Pons (tissue), 1 donor: ENCODE measurements around the gene ARMC5.
"Not testable (repeated sequence)": the region's sequence is repeated elsewhere in the genome, so short reads cannot be mapped to it uniquely, and the experiment has no call there.

Experiments used
- DNase-seq: peaks from one replicate; pipeline ENCODE4 v3.0.0-alpha.2; 2016; ENCODE audit warnings: low spot score

ARMC5 gene

GRCh38 chr16:31476303-31477219 lies 17.3 kb downstream of the ARMC5 start:
- DNase-seq: no peak

DNA sequence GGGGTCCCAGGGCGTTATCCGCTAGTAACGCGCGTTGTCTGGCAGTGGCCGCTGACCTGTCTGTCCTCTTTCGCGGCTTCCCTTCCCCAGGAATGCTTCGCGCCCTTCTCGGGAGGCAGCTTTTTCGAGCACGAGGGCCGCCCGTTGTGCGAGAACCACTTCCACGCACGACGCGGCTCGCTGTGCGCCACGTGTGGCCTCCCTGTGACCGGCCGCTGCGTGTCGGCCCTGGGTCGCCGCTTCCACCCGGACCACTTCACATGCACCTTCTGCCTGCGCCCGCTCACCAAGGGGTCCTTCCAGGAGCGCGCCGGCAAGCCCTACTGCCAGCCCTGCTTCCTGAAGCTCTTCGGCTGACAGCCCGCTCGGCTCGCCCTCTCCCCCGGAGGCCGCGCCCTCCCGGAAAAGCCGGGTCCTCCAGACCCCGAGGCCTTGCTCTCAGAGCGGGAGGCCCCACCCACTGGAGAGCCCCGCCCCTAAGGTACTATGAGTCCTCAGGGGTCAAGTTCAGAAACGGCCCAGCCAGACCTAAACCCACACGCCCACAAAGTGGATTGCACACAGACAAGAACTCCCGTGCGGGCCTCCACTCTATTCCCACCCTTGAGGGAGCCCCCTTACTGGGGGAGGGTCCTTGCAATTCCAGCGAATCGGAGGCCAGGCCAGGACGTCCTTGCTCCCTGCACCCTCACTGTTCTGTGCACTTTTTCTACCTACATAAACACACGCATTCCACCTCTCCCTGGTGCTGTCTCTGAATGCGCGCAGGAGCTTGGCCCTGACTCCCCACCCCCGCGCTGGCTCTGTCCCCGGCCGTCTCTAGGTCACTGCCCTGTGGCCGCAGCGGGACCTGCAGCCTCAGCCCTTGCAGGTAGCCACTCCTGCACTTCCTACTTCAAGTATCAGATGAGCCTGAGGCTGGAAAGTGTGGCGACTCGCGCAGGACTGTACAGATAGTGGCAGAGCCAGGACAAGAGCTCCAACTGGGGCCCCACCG lies 18.2 kb downstream of the ARMC5 start:
- no peak for DNase-seq

DNA sequence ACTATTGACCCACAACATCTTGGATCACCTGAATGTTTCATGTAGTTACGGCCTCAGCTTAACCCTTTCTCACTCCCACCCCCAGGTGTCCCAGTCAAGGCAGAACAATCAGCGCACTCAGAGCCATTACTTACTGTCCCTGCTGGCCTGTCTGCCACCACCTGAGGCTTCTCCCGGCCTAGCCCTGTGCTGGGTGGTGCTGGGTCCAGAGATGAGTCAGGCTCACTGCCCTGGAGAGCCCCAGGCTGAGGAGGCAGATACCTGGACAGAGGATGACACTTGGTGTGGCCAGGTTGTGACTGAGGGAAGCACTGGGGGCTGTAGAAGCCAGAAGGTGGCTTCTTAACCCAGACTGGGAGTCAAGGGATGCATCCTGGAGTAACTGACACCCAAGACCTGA lies 19.7 kb downstream of the ARMC5 start:
- DNase-seq: no peak

DNA sequence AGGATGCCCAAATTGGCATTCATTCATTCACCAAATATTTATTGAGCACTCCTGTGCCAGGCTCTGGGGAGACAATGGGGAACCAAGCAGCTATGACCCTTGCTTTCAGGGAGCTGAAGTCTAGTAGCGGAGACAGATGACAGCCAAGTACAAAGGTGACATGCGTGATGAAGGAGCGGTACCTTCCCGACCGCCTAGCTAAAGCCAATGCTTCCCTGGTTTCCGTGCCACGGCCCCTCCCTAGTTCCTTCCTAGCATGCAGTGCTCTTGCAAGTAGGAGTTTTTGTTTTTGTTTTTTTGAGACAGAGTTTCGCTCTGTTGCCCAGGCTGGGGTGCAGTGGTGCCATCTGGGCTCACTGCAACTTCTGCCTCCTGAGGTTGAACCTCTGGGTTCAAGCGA lies 20.4 kb downstream of the ARMC5 start:
- DNase-seq: no peak

- DNase-seq: no peak
Measured at GRCh38 chr16:31480851-31481536, 21.7 kb downstream of the ARMC5 start.

- no peak for DNase-seq
Measured at GRCh38 chr16:31483081-31483480, 23.8 kb downstream of the ARMC5 start, which contains the start of gene SLC5A2. Gene SLC5A2, plus strand, starts transcription at chr16:31483123. Its CDS starts 14 bp downstream, at chr16:31483137.

GRCh38 chr16:31484048-31484447 lies 24.7 kb downstream of the ARMC5 start:
- not testable (repeated sequence) for DNase-seq

DNA sequence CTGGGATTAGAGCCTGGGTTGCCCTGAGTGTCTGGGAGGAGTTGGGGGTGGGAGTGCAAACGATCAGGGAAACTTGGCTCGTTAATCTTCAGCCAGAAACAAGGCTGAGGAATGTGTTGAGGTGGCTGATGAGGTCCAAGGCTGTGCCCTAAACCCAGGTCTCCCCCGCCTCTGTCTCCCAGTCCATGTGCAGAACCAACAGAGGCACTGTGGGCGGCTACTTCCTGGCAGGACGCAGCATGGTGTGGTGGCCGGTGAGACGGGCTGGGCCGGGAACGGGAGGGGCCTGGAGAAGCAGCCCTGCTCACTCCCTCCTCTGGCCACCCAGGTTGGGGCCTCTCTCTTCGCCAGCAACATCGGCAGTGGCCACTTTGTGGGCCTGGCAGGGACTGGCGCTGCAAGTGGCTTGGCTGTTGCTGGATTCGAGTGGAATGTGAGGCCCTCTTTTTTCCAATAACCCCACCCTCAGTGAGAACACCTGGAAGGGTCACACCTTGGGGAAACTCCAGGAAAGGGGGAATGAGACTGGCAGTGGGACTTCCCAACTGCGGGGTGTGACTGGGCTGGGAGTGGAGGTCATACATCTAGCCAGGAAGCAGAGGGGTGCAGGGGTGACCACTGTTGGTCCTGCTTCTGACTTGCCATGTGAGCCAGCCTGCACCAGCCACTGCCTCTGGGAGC lies 25.3 kb downstream of the ARMC5 start:
- no peak for DNase-seq

- no peak for DNase-seq
Measured at GRCh38 chr16:31485571-31485970, 26.3 kb downstream of the ARMC5 start.

GRCh38 chr16:31486045-31486444 lies 26.7 kb downstream of the ARMC5 start:
- DNase-seq: no peak

- no peak for DNase-seq
Measured at GRCh38 chr16:31487071-31487719, 27.9 kb downstream of the ARMC5 start.

- DNase-seq: no peak
Measured at GRCh38 chr16:31487720-31488467, 28.6 kb downstream of the ARMC5 start.

- DNase-seq: no peak
Measured at GRCh38 chr16:31488468-31489297, 29.4 kb downstream of the ARMC5 start.

DNA sequence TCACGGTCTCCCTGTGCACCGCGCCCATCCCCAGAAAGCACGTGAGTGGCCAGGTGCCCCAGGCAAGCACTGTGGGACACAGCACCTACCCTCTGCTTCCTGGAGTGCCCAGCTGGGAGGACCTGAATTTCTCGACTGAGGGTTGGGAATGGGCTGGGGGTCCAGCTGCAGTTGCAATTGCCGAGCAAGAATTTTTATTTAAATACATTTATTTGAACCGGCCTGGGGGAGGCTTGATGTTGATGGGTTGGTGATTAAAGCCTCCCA lies 29.9 kb downstream of the ARMC5 start:
- no peak for DNase-seq

DNA sequence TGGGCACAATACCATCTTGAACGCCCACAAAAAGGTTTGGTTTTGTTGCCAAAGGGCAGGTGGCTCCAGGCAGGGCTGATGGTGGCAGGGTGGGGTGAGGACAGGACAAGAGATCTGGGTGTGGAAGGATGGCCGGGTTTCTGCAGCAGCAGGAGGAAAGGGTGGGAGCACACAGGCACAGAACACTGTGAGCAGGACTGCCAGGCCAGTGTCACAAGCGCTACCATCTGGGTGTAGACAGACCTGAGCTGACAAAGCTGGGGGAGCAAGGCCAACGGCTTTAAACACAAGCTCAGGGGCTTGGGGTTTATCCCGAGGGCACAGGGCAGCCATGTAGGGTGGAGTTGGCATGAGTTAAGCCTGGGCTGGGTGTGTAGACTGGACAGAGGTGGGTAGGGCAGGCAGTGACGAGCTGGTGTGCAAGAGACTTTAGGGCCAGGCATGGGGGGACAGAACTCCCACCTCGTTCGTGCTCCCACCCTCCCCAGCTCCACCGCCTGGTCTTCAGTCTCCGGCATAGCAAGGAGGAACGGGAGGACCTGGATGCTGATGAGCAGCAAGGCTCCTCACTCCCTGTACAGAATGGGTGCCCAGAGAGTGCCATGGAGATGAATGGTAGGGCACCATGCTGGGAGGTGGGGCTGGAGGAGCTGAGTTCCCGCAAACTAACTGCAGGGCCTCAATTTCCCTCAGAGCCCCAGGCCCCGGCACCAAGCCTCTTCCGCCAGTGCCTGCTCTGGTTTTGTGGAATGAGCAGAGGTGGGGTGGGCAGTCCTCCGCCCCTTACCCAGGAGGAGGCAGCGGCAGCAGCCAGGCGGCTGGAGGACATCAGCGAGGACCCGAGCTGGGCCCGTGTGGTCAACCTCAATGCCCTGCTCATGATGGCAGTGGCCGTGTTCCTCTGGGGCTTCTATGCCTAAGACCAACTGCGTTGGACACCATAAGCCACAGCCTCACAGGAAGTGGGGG lies 30.6 kb downstream of the ARMC5 start:
- DNase-seq: no peak

GRCh38 chr16:31491778-31492418 lies 32.6 kb downstream of the ARMC5 start:
- no peak for DNase-seq

DNA sequence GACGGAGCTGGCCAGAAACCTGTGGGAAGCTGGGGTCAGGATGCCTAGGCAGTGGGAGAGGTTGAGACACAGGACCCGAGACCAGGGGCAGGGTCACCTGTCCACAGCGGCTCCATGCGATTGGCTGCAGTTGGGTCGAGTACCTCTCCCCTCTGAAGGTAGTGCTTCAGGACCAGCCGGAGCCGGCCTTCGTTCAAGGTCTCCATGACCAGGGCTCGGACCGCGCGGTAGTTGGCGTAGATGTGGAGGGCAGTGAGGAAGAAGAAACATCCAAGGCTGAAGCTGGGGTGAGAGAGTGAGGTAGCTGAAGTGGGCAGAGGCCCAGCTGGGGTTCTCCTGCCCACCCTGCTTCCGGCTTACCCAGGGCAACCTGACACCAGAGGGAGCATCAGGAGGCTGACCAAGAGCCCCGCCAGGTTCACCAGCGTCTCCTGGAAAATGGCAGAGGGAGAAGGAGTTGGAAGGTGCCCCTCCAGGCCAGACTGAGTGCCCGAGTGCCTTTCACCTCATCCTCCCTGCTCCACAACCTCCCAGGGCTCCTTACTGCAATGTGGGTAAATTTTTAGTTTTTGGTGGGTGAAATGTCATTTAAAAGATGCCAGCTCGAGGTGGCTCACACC lies 34.3 kb downstream of the ARMC5 start:
- DNase-seq: no peak
